Loucy (cell line): ENCODE measurements around the gene RFC5.

Experiments
- CTCF ChIP-seq: fragments of 200-600 bp; sonication (generic); conservative IDR thresholded peaks from 2 replicates; pipeline ENCODE4 v1.5.1; 2014; ENCODE audit warnings: mild to moderate bottlenecking, antibody characterized with exemption, low read length
- EZH2phosphoT487 ChIP-seq: fragments of 200-600 bp; IDR thresholded peaks from 2 replicates; pipeline ENCODE4 v1.6.1; 2018; ENCODE audit warnings: antibody characterized with exemption, mild to moderate bottlenecking, moderate library complexity, borderline replicate concordance

- TF ChIP-seq CTCF (no peak), EZH2phosphoT487 (no peak)
Observed at GRCh38 chr12:117968826-117969659, 47.5 kb upstream of the RFC5 start, which contains the start of gene KSR2.
